GM19023 (cell line): Measurements from ENCODE around the gene FAM117B.
"Not testable (repeated sequence)": the region's sequence is repeated elsewhere in the genome, so short reads cannot be mapped to it uniquely, and the experiment has no call there.

ENCODE experiments used
- ATAC-seq: cut with Tn5 transposase; IDR thresholded peaks from one replicate; pipeline ENCODE4 v1.9.1; 2021; ENCODE audit warnings: mild to moderate bottlenecking, moderate library complexity; ENCODE audit not compliant: unreplicated experiment

Gene FAM117B

GRCh38 chr2:202700075-202700901, 65.5 kb downstream of the FAM117B start:
- no peak for ATAC-seq

DNA sequence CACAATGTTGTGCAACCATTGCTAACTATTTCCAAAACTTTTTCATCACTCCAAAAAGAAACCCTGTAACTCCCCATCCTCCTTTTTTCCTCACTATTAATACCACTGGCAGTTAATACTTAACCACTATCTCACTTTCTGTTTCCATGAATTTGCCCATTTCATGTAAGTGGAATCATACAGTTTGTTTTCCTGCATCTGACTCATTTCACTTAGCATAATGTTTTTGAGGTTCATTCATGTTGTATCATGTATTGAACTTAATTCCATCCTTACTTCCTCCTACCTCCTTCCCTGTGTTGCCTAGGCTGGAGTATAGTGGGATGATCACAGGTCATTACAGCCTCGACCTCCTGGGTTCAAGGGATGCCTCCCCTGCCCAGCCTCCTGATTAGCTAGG, 68.3 kb downstream of the FAM117B start:
- ATAC-seq = no peak

GRCh38 chr2:202704248-202704647, 69.5 kb downstream of the FAM117B start:
- no peak for ATAC-seq

- no peak for ATAC-seq
These were observed 70.8 kb downstream of the FAM117B start for GRCh38 chr2:202705446-202706020.

DNA sequence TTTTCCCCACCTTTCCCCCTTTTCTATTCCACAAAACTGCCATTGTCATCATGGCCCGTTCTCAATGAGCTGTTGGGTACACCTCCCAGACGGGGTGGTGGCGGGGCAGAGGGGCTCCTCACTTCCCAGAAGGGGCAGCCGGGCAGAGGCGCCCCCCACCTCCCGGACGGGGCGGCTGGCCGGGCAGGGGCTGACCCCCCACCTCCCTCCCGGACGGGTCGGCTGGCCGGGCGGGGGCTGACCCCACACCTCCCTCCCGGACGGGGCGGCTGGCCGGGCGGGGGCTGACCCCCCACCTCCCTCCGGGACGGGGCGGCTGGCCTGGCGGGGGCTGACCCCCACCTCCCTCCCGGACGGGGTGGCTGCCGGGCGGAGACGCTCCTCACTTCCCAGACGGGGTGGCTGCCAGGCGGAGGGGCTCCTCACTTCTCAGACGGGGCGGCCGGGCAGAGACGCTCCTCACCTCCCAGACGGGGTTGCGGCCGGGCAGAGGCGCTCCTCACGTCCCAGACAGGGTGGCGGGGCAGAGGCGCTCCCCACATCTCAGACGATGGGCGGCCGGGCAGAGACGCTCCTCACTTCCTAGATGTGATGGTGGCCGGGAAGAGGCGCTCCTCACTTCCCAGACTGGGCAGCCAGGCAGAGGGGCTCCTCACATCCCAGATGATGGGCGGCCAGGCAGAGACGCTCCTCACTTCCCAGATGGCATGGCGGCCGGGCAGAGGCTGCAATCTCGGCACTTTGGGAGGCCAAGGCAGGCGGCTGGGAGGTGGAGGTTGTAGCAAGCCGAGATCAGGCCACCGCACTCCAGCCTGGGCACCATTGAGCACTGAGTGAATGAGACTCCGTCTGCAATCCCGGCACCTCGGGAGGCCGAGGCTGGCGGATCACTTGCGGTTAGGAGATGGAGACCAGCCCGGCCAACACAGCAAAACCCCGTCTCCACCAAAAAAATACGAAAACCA, 80.5 kb downstream of the FAM117B start:
- ATAC-seq = not testable (repeated sequence)

DNA sequence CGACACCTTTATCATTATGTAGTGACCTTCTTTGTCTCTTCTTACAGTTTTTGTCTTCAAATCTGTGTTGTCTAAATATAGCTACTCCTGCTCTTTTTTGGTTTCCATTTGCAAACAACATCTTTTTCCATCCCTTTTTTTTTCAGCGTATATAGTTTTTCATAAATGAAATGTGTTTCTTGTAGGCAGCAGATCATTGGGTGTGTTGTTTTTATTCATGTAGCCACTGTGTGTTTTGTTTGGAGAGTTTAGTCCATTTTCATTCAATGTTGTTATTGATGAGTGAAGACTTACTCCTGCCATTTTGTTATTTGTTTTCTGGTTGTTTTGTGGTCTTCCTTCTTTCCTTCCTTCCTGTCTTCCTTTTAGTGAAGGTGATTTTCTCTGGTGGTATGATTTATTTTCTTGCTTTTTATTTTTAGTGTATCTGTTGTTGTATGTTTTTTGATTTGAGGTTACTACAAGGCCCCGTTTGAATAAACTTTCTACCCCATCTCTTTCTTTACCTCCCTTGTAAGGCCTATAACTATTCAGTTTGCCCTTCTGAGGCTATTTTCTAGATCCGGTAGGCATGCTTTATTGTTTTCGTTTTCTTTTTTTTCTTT, 81.4 kb downstream of the FAM117B start:
- no peak for ATAC-seq

- no peak for ATAC-seq
These were observed 82.3 kb downstream of the FAM117B start for GRCh38 chr2:202716953-202717597.

- no peak for ATAC-seq
These were observed 83.0 kb downstream of the FAM117B start for GRCh38 chr2:202717598-202718310.

- ATAC-seq = no peak
These were observed 83.8 kb downstream of the FAM117B start for GRCh38 chr2:202718614-202719013.

DNA sequence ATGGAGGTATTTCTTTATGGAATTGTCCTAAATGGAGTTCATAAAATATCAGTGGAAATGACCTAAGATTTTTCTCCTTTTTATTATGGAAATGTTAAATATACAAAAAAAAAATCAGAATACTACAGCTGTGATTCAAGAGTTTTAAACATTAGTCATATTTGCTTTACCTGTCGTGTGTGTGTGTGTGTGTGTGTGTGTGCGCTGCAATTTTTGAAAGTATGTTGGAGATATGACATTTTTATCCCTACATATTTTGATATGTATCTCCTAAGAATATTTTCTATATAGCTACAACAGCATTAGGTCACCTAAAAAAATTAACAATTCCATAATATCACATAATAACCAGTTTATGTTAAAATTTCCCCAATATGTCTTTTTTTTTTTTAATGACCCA, 85.5 kb downstream of the FAM117B start:
- ATAC-seq = no peak

DNA sequence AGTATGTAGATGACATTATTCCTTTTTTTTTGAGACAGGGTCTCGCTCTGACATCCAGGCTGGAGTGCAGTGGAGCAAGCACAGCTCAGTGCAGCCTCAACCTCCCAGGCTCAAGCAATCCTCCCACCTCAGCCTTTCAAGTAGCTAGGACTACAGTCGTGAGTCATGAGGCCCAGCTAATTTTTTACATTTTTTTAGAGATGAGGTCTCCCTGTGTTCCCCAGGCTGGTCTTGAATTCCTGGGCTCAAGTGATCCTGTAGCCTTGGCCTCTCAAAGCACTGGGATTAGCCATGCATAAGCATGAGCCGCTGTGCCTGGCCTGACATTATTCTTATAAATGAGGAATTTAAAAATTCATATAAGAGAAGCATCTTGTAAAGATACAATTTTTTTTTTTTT, 86.9 kb downstream of the FAM117B start:
- no peak for ATAC-seq

DNA sequence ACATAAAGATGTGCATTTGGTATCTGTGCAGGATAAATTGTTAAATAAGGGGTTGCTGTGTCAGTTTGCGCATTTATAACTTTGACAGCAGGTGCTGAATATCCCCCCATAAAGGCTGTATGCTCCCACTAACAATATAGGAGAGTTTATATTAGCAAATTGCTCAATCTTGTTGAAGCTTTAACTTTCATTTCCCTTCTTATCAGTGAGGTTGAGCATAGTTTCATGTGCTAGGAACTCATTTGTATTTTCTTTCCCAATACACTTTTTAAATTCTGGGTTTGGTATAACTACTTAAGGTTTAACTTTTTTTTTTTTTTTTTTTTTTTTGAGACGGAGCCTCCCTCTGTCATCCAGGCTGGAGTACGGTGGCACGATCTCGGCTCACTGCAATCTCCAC, 89.0 kb downstream of the FAM117B start:
- no peak for ATAC-seq

DNA sequence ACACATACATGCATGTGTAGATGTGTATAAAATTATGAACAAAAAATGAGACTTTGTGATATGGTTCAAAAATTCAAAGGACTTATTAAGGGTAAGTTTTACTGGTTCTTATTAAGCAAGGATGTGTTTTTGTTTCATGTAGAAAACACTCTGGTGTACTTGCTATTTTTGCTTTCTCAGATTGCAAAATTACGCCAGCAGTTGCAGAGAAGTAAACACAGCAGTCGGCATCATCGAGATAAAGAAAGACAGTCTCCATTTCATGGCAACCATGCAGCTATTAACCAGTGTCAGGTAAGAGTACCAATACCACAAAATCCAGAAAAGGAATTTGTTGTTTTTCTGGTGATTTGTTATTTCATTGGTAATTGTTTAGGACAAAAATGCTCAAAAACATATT, 91.3 kb downstream of the FAM117B start:
- ATAC-seq = no peak

DNA sequence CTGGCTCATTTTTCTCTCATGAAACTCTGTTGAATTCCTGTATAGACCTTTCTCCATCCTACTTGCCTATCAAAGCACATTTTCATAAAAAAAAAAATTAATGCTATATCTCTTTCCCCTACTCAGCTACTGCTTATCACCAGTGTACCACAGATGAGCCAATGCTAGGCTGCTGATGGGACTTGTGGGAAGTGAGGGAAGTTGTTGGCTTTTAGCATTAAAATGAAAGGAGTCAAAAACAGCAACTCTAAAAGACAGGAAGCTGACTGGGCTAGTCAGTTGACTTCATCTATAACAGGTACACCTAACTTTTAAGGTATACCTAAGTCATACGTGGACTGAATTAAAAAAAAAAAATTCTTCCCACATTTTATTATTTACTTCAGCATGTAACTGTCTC, 102.1 kb downstream of the FAM117B start:
- no peak for ATAC-seq

DNA sequence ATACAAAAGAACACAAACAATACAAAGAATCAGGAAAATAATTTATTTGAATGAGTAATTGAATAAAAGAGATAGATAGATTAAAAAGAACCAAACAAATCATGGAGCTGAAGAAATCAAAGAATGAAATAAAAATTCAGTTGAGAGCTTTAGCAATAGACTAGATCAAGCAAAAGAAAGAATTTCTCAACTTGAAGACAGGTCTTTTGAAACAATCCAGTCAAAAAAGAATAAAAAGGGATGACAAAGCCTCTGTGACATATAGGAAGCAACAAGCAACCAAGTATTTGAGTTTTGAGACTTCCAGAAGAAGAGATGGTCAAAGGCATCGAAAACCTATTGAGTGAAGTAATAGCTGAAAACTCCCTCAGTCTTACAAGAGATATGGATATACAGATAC, 108.8 kb downstream of the FAM117B start:
- ATAC-seq = no peak

GRCh38 chr2:202749477-202749876, 114.7 kb downstream of the FAM117B start:
- ATAC-seq = no peak

GRCh38 chr2:202750763-202751427, 116.1 kb downstream of the FAM117B start:
- ATAC-seq = no peak

GRCh38 chr2:202752071-202752470, 117.3 kb downstream of the FAM117B start:
- ATAC-seq = no peak

GRCh38 chr2:202754936-202755335, 120.2 kb downstream of the FAM117B start:
- no peak for ATAC-seq
